Left ventricle myocardium inferior (tissue), 1 donor: ENCODE results near the gene PPP2R2D. TPM values are rescaled to one million over a fixed set of nuclear protein-coding genes. Genes with fewer than 3 reads are reported as not detected.

ENCODE experiments used
- DNase-seq: peaks from one replicate; pipeline ENCODE4 v3.0.0-alpha.2; 2020
- H3K27ac ChIP-seq: fragments of 200-600 bp; replicated peaks from 2 replicates; pipeline ENCODE4 v1.8.0; 2021
- H3K27me3 ChIP-seq: fragments of 200-600 bp; 2 replicates; pipeline ENCODE4 v1.8.0; 2021; ENCODE audit warnings: low read depth
- H3K36me3 ChIP-seq: fragments of 200-600 bp; 2 replicates; pipeline ENCODE4 v1.8.0; 2021
- H3K4me1 ChIP-seq: fragments of 200-600 bp; 2 replicates; pipeline ENCODE4 v1.8.0; 2021
- H3K4me3 ChIP-seq: fragments of 200-600 bp; 2 replicates; pipeline ENCODE4 v1.8.0; 2021; ENCODE audit warnings: mild to moderate bottlenecking, moderate library complexity
- H3K9me3 ChIP-seq: fragments of 200-600 bp; replicated peaks from 2 replicates; pipeline ENCODE4 v1.8.0; 2021
- intact Hi-C: fragments of 100-400 bp; cut with micrococcal nuclease; formaldehyde crosslinking; loops from one replicate; pipeline ENCODE4 v1.11.0; 2022
- long read RNA-seq: library from polyadenylated mRNA; unstranded; transcript quantifications from one replicate; pipeline ENCODE4 v2.0.0, GENCODE V29; 2021
- total RNA-seq: library from RNA; stranded (reverse); fragmentation: NEBNext Ultra II Directional; extraction: Animal tissue kit (Norgen Biotek cat#: 25700); gene quantifications from one replicate; pipeline ENCODE4 v1.2.1, GENCODE V29; 2021
- TF ChIP-seq, protein P1 (sequence below): fragments of 200-600 bp; IDR thresholded peaks from 2 replicates; pipeline ENCODE4 v1.8.0; 2021; ENCODE audit warnings: antibody characterized with exemption, mild to moderate bottlenecking, borderline replicate concordance
- donor health status: DM: no; HTN: yes; CAD: no; lungs with severe emphysema.

The PPP2R2D gene
- 38.2 TPM for total RNA-seq
- long read RNA-seq, full-length matches to known transcripts = 58 of 118 reads
- long read RNA-seq, partial matches to known transcripts = 4 of 118 reads
- long read RNA-seq, other reads (novel, unspliced or antisense) = 56 of 118 reads

DNA sequence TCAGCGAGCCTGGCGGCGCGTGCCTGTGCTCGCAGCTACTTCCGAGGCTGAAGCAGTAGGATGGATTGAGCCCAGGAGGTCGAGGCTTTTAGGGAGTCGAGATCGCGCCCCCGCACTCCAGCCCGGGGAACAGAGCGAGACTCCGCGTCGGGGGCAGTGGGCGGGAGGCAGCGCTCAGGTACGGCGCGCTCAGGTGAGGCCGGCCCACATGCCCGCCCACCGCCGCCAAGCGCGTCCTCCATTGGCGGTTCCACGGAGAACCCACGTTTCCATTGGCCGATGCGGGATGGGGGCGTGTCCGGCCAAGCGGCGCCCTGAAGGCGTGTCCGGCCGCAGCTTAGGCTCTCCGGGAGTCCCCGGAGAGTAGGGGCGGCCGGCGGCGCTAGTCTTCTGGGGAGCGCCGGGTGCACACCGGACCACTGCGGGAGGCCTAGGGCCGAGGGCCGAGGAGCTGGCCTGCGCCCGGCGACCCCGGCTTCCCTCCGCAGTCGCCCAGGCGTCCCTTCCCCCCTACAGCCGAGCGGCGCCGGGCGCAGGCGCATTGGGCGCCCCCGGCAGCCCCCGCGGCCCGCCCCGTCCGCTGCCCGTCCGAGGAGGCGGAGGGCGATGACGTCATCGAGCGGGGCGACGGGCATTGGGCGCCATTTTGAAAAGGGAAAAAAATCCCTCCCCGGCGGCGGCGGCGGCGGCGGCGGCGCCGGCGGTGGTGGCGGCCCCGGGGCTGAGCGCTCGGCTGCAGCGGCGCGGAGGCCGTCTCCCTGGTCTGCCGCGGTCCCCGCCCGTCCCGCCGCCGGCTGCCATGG is at the start of gene PPP2R2D:
Gene PPP2R2D (plus strand): TSS at position 659 of the 803 bp plus-strand sequence. CDS start 141 bp downstream, at position 800.
- peak within 1 kb of the TSS; percentile 98 for H3K27ac ChIP-seq
- TF ChIP-seq, protein P1, sequence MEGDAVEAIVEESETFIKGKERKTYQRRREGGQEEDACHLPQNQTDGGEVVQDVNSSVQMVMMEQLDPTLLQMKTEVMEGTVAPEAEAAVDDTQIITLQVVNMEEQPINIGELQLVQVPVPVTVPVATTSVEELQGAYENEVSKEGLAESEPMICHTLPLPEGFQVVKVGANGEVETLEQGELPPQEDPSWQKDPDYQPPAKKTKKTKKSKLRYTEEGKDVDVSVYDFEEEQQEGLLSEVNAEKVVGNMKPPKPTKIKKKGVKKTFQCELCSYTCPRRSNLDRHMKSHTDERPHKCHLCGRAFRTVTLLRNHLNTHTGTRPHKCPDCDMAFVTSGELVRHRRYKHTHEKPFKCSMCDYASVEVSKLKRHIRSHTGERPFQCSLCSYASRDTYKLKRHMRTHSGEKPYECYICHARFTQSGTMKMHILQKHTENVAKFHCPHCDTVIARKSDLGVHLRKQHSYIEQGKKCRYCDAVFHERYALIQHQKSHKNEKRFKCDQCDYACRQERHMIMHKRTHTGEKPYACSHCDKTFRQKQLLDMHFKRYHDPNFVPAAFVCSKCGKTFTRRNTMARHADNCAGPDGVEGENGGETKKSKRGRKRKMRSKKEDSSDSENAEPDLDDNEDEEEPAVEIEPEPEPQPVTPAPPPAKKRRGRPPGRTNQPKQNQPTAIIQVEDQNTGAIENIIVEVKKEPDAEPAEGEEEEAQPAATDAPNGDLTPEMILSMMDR = no peak
- H3K4me1 ChIP-seq = peaks cover 57% of the 10 kb centered on the region
- intact Hi-C loops = no loop called here
- no peaks in the 10 kb centered on the region for H3K9me3 ChIP-seq
- H3K27me3 ChIP-seq = peaks cover 18% of the 10 kb centered on the region
- peak; percentile 94 for DNase-seq
- H3K4me3 ChIP-seq = peak within 1 kb of the TSS; percentile 92
- no peaks in the 10 kb centered on the region for H3K36me3 ChIP-seq

DNA sequence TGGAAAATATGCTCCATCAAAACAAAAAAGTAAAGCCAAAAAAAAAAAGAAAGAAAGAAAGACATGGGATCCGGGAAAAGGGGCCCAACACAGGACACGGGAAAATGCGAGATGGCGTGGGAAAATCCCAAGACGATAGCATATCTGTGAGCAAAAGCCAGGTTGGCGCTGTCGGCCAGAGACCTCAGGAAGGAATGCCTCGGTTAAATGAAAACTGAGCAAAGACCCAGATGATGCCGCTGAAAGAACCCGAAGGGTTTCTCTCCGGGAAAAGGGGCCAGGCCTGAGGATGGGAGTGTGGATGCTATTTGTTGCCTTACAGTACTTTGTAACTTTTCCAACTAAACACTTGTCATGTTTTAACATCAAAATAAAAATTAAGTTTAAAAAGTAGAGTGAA is 49.5 kb upstream of the PPP2R2D start:
- no peaks in the 10 kb centered on the region for H3K36me3 ChIP-seq
- no peak for DNase-seq
- H3K4me3 ChIP-seq = no peak overlapping the region
- no peak overlapping the region for H3K27ac ChIP-seq
- intact Hi-C loops = no loop called here
- H3K4me1 ChIP-seq = no peaks in the 10 kb centered on the region
- TF ChIP-seq, protein P1 = no peak
- no peaks in the 10 kb centered on the region for H3K9me3 ChIP-seq
- peaks cover 55% of the 10 kb centered on the region for H3K27me3 ChIP-seq

DNA sequence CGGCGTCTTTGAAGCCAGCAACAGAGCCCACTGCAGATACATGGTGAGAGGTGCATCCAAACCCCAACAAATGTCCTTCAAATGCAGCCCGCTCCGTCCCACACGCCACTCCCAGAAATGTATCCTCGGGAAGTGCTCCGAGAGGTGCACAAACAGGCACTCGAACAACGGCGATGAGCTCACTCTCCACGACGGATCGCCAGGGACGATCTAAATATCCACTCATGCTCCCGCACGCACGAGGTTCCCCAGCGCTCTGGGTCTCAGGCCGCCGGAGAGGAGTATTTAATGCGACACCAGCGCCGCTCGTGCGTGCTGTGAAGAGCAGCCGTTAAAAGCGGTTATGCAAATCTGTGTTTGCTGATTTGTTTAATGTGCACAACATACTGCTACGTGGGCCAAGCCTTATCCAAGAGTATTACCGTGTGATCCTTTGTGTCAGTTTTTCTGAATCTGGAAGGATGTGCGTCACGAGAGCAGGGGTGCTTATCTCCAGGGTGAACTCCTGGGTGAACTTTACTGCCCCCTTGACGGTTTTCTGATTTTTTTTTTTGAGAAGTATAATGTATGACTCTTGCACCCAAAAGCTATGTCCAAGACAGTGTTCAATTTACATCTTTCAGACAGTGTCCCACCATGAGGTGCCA is 48.5 kb upstream of the PPP2R2D start:
- Histone ChIP-seq H3K4me3 (no peak overlapping the region), H3K27ac (no peak overlapping the region), H3K4me1 (no peaks in the 10 kb centered on the region), H3K36me3 (no peaks in the 10 kb centered on the region), H3K27me3 (peaks cover 56% of the 10 kb centered on the region), H3K9me3 (no peaks in the 10 kb centered on the region)
- TF ChIP-seq, protein P1 = no peak
- no peak for DNase-seq
- intact Hi-C loops = no loop called here

DNA sequence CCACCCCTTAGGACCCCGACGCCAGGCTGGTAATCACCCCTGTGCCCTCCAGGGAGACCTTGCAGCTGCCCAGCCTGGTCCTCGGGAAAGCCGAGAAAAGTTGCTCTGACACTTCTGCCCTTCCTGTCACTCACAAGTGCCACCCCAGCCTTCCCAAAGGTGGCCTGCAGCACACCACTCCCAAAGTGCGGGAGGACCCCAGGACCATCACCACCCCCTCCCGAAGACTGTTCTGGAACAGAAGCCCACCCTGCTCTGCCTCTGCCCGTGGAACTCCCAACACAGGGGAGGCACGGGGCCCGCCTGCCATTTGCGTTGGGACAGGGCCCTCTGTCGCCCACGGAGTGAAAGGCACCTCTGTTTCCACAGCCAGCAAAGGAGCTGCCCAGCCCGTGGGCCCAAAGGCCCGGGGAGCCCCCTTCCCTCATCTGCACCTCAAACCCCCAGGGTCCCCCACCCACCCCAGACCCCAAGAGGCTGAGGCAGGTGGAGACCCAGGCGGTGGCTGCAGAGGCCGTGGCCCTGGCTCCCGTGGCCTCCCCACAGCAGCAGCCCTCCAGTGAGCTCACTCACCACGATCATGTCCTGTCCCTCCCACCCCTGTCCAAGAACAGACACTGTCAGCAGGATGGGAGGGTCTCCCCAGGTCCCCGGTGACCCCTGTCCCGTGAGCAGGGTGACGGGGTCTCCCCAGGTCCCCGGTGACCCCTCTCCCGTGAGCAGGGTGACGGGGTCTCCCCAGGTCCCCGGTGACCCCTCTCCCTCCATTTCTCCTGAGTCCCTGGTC is 47.8 kb upstream of the PPP2R2D start:
- no peaks in the 10 kb centered on the region for H3K9me3 ChIP-seq
- H3K27ac ChIP-seq = no peak overlapping the region
- H3K4me3 ChIP-seq = no peak overlapping the region
- no peaks in the 10 kb centered on the region for H3K4me1 ChIP-seq
- no peaks in the 10 kb centered on the region for H3K36me3 ChIP-seq
- DNase-seq = no peak
- TF ChIP-seq, protein P1 = no peak
- peaks cover 63% of the 10 kb centered on the region for H3K27me3 ChIP-seq
- intact Hi-C loops = no loop called here

DNA sequence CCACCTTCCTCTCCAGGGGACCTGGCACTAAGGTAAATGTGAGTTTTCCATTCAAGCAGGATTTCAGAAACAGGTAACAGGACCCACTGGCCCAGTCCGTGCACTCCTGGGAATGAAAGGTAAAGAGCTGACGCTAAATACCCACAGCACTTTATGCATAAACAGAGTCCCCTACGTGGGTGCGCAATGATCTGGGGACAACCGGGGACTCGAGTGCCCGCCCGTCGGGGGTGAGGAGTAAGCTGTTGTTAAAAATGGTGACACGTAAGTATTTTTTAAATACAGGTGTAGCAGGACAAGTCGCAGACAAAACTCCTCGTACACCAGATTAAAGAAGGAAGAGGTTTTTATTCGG is 47.2 kb upstream of the PPP2R2D start:
- no peak for DNase-seq
- Histone ChIP-seq H3K4me1 (no peaks in the 10 kb centered on the region), H3K27me3 (peaks cover 69% of the 10 kb centered on the region), H3K9me3 (no peaks in the 10 kb centered on the region), H3K4me3 (no peak overlapping the region), H3K27ac (no peak overlapping the region), H3K36me3 (no peaks in the 10 kb centered on the region)
- TF ChIP-seq, protein P1 = no peak
- intact Hi-C loops = no loop called here
